Heart left ventricle (tissue), 13 donors: ENCODE measurements around the gene SLC16A4.

Source experiments
- CTCF ChIP-seq, 12 donors: fragments of 200-600 bp; sonication (generic) in 4 of 12; IDR thresholded peaks; one replicate each; pipeline versions ENCODE4 v1.5.0 to v1.8.0; 2018 to 2022; ENCODE audit warnings: antibody characterized with exemption in 12 of 12, mild to moderate bottlenecking in 5 of 12
- POLR2A ChIP-seq, 2 donors: fragments of 450-650 bp; IDR thresholded peaks; one replicate each; pipeline ENCODE4 v1.6.1; 2017; ENCODE audit warnings: antibody characterized with exemption in 2 of 2, mild to moderate bottlenecking in 2 of 2, moderate library complexity in 2 of 2
- donor health status: ischemic (EF 13 %, LVEDD 7.1; RV severe dilation, severe dysfunction).
- donor health status: DM: no; HTN: yes; CAD: no.
- donor health status: DM: no; HTN: no; CAD: no.
- donor health status: ischemic (EF 25% LVEDD 6.9; RV normal size, moderate dysfunction).
- donor health status: ischemic (EF 25% LVEDD 5.7; RV mildly dilated, moderate dysfunction).
- donor health status: ischemic (EF 35%, LVEDD 5.7; RV mildly dilated, moderate dysfunction).
- donor health status: nonischemic (EF 11% LVEDD 7.7; RV severe dilation, severe dysfunction).
- donor health status: DM: yes; HTN: yes; CAD: no.
- donor health status: PGD.
- donor health status: ischemic (EF 29% LVEDD 5.4; RV normal size, mild dysfunction).
- donor health status: nonischemic (EF 23%, LVEDD 6.1; RV moderate dilation, normal function).

GRCh38 chr1:110347182-110347893 lies 43.5 kb downstream of the SLC16A4 start:
- no peak for TF ChIP-seq CTCF (IDR thresholded peaks at IDR 0.05)
- TF ChIP-seq POLR2A (IDR thresholded peaks at IDR 0.05) = no peak
